Measurements from ENCODE around the gene PIK3CD.
"Not testable (repeated sequence)": the region's sequence is repeated elsewhere in the genome, so short reads cannot be mapped to it uniquely, and the experiment has no call there.

PIK3CD gene

DNA sequence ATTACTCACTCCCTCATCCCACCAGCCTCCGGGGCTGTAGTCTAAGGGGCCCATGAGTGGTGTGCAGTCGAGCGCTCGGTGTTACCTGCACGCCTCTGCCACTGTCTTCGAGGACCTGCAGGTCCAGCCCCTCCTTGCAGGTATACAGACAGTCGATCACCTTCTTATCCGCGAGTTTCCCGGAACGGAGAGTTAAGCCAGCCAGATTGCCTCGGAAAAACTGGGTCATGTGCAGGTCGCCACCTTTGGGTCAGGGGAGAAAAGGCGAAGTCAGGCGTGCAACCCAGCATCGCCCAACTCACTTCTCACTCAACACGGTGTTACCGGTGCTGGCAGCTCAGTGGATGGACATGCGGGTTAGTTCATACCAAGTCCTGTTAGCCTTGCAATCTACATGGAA lies 84.3 kb downstream of the PIK3CD start:
- DNase-seq (ENCODE audit: low read depth in 2 of 2): no peak

GRCh38 chr1:9736241-9736640 lies 84.7 kb downstream of the PIK3CD start:
- DNase-seq (ENCODE audit: low read depth in 2 of 2): no peak

DNA sequence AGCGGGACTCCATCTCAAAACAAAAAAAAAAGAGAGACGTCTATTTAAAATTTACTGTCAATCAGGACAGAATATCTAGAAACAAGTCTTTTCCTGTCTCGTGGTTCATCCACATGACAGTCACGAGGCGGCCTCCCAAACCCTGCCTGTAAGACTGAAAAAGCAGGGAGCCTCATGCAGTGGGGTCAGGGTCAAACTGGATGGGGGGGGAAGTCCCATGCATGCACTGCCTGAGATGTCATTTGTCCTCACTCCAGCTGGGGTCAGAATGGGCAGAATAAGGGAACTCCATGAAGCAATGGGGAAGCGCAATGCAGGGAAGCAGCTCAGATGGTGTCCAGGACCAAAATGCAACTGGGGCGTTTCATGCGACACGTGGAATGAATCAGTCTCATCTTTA lies 85.5 kb downstream of the PIK3CD start:
- no peak for DNase-seq (ENCODE audit: low read depth in 2 of 2)

GRCh38 chr1:9737671-9738070 lies 86.1 kb downstream of the PIK3CD start:
- no peak for DNase-seq (ENCODE audit: low read depth in 2 of 2)

DNA sequence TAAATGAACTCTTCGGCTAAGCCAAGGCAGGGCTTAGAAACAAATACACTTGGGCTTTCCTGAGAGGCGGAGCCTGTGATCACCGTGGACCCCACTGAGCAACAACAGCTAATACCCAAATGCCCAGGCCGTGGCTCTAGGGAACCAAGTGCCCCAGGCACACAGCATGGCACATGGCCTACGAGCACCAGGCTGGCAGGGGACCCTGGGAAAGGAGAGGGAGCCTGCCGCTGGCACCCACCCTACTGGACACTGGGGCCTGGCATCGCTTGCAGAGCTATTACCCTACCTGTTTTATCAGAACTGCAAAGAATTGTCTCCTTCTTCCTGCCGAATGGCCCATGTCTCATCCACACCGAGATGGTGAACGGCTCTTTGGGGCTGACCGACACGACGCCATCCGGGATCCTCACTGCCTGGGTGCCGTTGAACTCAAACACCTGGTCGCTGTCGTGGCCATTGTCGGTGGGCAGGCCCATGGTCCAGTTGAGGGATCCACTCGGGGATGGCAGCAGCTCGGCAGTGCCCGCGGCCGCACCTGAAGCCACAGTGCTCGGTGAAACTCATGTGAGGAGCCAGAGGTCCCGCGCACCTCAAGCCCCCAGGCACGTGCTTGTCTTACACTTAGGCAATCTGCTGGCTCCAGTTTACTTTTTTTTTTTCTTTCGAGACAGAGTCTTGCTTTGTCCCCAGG lies 92.7 kb downstream of the PIK3CD start:
- no peak for DNase-seq (ENCODE audit: low read depth in 2 of 2)

GRCh38 chr1:9746211-9746610 lies 94.7 kb downstream of the PIK3CD start:
- DNase-seq (ENCODE audit: low read depth in 2 of 2): no peak

DNA sequence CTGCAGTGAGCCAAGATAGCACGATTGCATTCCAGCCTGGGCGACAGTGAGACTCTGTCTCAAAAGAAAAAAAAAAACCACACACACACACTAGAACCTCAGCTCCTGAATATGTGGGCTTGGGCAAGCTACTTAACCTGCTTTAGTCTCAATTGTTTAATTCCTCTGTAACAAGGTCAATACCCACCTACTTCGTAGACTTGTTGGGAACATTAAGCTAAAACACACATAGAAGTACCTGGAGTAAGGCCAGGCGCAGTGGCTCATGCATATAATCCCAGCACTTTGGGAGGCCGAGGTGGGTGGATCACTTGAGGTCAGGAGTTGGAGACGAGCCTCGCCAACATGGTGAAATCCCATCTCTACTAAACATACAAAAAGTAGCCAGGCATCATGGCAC lies 95.1 kb downstream of the PIK3CD start:
- DNase-seq (ENCODE audit: low read depth in 2 of 2): no peak

DNA sequence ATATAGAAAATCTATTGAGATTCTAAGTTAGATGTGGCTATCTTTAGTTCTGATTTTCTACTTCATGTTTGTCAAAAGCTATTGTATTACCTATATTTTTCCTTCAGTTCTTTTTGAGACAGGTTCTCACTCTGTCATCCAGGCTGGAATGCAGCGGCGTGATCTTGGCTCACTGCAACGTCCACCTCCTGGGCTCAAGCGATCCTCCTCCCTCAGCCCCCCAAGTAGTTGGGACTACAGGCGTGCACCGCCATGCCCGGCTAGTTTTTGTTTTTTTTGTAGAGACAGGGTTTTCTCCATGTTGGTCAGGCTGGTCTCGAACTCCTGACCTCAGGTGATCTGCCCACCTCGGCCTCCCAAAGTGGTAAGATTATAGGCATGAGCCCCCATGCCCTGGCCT lies 96.9 kb downstream of the PIK3CD start:
- not testable (repeated sequence) for DNase-seq (ENCODE audit: low read depth in 2 of 2)

GRCh38 chr1:9749361-9749760 lies 97.8 kb downstream of the PIK3CD start:
- DNase-seq (ENCODE audit: low read depth in 2 of 2): no peak

GRCh38 chr1:9751971-9752370 lies 100.4 kb downstream of the PIK3CD start:
- DNase-seq (ENCODE audit: low read depth in 2 of 2): no peak

DNA sequence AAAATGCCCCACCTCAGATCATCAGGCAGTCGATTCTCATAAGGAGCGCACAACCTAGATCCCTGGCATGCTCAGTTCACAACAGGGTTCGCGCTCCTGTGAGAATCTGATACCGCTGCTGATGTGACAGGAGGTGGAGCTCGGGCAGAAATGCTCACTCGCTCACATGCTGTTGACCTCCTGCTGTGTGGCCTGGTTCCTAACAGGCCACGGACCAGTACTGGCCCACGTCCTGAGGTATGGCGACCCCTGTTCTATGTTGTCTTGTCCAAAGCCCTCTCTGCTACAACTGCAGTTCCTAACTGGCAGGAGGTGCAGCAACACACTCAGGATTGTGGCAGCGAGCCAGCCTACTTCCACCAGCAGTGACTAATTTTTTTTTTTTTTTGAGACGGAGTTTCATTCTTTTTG lies 101.6 kb downstream of the PIK3CD start:
- DNase-seq (ENCODE audit: low read depth in 2 of 2): no peak

- no peak for DNase-seq (ENCODE audit: low read depth in 2 of 2)
Measured at GRCh38 chr1:9755441-9755995, 104.0 kb downstream of the PIK3CD start.

- no peak for DNase-seq (ENCODE audit: low read depth in 2 of 2)
Measured at GRCh38 chr1:9758559-9759121, 107.1 kb downstream of the PIK3CD start.

DNA sequence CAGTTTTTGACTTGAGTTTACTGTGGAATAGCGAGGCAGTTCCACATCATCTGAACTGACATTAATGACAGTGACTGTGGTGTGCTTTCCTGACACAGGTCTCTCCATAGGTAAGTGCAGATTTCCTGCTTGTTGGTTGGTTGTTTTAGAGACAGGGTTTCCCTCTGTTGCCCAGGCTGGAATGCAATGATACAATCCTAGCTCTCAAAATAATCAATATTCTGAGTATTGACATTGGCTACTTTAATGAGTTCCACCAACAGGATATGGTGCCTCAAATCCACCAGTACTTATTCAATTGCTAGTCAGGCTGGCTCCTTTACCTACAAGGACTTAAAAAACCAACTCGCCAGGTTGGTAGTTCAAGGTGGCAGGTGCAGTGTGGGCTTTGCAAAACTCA lies 108.4 kb downstream of the PIK3CD start:
- no peak for DNase-seq (ENCODE audit: low read depth in 2 of 2)

GRCh38 chr1:9760824-9761223 lies 109.3 kb downstream of the PIK3CD start:
- DNase-seq (ENCODE audit: low read depth in 2 of 2): no peak

DNA sequence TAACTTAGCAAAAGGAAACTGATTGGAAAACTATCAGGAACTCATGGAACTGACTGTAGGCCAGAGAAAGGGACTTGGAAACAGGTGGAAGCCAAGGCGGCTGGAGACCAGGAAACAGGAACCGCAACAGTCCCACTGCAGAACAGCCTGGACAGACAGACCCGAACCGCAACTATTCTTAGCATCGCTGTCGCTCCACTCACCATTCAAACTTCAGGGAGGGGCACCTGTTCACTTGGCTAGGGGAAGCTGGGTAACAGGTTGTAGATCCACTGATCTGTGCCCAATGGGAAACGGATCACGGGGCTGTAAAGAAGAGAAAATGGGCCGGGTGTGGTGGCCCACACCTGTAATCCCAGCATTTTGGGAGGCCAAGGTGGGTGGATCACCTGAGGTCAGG lies 110.3 kb downstream of the PIK3CD start:
- no peak for DNase-seq (ENCODE audit: low read depth in 2 of 2)

- not testable (repeated sequence) for DNase-seq (ENCODE audit: low read depth in 2 of 2)
Measured at GRCh38 chr1:9762446-9762845, 110.9 kb downstream of the PIK3CD start.

- no peak for DNase-seq (ENCODE audit: low read depth in 2 of 2)
Measured at GRCh38 chr1:9763914-9764313, 112.4 kb downstream of the PIK3CD start.

DNA sequence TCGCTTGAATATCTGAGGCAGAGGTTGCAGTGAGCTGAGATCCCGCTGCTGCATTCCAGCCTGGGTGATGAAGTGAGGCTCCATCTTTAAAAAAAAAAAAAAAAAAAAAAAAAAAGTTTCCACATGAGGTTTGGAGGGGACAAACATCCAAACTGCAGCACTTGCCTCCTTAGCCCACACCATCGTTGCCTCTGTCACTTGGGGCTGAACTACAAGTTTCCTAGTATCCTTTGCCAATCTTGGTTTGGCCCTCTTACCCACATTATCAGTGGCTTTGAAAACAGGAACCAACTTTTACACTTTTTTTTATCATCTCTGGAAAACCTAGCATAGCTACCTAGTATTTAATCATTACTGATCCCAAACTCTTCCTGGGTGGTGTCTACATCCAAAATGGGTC lies 113.0 kb downstream of the PIK3CD start:
- no peak for DNase-seq (ENCODE audit: low read depth in 2 of 2)

DNA sequence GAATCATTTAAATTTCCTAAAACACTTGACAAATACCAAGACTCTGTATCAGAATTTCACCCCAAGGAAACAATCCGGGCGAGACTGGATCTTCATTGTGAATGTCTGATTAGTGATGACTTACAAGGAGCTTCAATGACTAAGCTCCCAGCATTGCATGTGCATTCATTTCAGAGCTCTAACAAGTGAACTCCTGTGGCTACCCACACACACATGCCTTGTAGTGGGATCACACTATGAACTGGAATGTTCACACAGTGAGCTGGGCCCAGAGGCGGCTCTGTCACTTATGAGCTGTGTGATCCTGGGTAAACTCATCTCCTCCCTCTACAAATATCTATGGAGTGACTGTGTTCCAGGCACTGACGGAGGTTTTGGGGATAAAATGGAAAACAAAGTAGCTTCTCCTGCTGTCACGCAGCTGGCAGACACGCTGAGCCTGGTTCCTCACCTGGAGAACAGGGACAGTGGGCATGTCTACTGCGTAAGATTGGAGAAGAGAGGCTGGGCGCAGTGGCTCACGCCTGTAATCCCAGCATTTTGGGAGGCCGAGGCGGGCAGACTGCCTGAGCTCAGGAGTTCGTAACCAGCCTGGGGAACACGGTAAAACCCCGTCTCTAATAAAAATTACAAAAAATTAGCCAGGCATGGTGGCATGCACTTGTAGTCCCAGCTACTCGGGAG lies 115.4 kb downstream of the PIK3CD start:
- no peak for DNase-seq (ENCODE audit: low read depth in 2 of 2)

DNA sequence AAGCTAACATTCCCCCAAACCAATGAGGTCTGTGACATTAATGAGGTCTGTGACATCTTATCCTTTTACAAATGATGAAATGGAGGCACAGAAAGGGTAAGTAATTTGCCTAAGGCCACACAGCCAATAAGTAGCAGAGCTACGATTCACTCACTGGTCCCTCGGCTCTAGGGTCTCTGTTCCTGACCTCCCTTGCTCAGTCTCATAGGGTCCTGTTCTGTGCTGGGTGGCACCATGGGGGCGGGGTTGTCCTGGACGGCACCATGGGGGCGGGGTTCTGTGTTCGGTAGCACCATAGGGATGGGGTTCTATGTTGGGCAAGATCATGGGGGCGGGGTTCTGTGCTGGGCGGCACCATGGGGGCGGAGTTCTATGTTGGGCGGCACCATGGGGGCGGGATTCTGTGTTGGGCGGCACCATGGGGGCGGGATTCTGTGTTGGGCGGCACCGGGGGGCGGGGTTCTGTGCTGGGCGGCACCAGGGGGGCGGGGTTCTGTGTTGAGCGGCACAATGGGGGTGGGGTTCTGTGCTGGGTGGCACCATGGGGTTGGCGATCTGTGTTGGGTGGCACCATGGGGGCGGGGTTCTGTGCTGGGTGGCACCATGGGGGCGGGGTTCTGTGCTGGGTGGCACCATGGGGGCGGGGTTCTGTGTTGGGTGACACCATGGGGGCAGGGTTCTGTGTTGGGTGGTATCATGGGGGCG lies 116.6 kb downstream of the PIK3CD start:
- peak in 1 of 2 donors; percentile 15 for DNase-seq (ENCODE audit: low read depth in 2 of 2)

GRCh38 chr1:9768983-9769382 lies 117.5 kb downstream of the PIK3CD start:
- no peak for DNase-seq (ENCODE audit: low read depth in 2 of 2)

Measured in activated CD4-positive, alpha-beta T cell treated with anti-CD3 and anti-CD28 coated beads for 24 hours (primary cell).